Stimulated activated CD4-positive, alpha-beta T cell treated with anti-CD3 and anti-CD28 coated beads, Interleukin-15, amount 100 ng/mL, for 1 hour (primary cell): ENCODE results near the gene DNMT1.

ENCODE experiments used
- DNase-seq, 2 donors: peaks; one replicate each; pipeline ENCODE4 v3.0.0-alpha.2; 2020; ENCODE audit warnings: low read depth in 1 of 2, low spot score in 1 of 2

DNMT1 gene

GRCh38 chr19:10115392-10116084 lies 79.2 kb downstream of the DNMT1 start:
- DNase-seq, result no peak

DNA sequence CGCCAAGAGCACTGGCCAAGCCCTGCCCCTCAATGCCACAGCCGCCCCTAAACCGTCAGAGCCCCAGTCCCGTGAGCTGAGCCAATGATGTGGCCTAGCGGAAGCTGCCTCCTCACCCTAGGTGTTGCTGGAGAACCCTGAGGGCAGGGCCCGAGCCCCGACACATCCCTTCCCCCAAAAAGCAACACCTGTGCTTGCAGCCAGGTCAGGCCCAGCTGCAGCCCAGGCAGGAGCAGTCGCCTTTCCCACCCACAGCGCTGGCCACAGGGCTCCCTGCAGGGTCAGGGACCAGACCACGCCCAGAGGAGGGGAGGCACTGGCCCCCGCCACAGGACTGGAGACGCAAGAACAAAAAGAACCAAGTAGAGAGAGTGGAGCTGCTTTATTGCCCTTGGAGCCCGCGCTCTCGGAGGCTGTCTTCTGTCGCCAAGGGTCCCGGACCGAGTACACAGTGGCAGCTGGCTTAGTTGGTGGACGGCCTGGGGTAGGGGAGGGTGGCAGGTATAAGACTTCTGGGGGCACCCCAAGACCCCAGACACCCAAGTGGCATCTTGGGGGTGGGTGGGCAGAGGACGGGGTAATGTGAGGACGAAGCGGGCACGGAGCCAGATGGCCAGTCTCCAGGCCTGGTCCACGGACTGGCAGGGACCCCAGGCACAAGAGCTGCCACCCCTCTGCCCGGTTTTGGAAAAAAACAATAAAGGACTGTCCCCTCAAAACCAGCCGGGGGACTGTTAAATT lies 79.9 kb downstream of the DNMT1 start:
- DNase-seq, result no peak

DNA sequence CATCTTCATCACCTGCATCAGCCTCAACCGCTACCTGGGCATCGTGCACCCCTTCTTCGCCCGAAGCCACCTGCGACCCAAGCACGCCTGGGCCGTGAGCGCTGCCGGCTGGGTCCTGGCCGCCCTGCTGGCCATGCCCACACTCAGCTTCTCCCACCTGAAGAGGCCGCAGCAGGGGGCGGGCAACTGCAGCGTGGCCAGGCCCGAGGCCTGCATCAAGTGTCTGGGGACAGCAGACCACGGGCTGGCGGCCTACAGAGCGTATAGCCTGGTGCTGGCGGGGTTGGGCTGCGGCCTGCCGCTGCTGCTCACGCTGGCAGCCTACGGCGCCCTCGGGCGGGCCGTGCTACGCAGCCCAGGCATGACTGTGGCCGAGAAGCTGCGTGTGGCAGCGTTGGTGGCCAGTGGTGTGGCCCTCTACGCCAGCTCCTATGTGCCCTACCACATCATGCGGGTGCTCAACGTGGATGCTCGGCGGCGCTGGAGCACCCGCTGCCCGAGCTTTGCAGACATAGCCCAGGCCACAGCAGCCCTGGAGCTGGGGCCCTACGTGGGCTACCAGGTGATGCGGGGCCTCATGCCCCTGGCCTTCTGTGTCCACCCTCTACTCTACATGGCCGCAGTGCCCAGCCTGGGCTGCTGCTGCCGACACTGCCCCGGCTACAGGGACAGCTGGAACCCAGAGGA lies 80.6 kb downstream of the DNMT1 start:
- DNase-seq, result no peak

GRCh38 chr19:10113592-10113963 lies 81.2 kb downstream of the DNMT1 start:
- no peak for DNase-seq

- peak in 1 of 2 donors; percentile 65 for DNase-seq
Measured at GRCh38 chr19:10112895-10113591, 81.7 kb downstream of the DNMT1 start.

DNA sequence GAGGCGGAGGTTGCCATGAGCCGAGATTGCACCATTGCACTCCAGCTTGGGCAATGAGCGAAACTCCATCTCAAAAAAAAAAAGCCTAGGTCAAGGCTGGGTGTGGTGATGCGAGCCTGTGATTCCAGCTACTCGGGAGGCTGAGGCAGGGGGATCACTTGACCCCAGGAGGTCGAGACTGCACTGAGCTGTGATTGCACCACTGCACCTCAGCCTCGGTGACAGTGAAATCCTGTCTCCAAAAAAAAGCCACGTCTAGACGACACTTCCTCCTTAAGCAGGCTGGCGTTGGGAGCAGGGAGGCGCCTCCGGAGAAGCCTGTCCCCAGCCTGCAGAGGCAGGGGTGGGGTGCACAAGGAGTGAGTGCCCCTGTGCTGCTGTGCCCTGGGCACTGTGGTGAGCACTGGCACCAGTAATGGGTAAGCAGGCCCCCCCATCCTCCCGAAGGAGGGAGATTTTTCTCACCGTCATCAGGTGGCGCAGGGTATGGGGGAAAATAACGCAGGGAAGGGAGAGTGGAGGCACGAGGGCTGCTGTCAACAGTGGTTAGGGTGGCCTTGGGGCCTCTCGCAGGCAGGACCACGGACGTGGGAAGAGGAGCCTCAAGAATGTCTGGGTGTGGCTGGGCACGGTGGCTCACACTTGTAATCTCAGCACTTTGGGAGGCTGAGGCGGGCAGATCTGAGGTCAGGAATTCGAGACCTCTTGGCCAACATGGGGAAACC lies 82.6 kb downstream of the DNMT1 start:
- DNase-seq, result peak in 1 of 2 donors; percentile 27

DNA sequence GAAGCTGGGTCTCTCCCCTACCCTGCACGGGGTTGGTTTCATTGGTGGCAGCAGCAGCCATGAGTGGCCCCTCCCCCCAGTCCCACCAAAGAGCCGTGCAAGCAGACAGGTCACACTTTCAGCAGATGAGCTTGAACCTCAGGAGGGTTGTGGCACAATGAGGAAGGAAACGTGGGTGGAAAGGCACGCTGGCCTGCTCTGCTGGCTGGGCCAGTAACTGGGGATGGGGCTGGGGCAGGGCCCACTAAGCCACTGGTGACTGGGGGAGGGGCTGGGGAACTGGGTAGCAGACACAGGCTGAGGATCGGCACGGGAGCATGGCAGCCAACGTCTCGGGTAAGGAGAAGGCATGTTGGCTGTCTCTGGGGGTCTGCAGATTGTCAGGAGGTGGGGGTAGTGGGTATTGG lies 83.3 kb downstream of the DNMT1 start, which contains the start of gene P2RY11:
Gene P2RY11, plus strand, starts transcription at position 289 of the 407 bp plus-strand sequence. Its CDS starts 29 bp downstream, at position 318.
- DNase-seq, result no peak

DNA sequence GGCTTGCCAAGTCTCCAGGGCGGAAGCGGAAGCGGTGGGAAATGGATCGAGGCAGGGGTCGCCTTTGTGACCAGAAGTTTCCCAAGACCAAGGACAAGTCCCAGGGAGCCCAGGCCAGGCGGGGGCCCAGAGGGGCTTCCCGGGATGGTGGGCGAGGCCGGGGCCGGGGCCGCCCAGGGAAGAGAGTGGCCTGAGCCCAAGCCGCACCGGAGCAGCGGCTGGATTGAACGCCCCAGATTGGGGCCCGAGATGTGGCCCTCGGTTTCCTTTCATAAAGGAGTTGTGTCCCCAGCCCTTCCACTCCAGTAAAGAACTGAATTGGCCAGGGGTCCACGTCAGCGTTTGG lies 83.8 kb downstream of the DNMT1 start:
- DNase-seq, result no peak

DNA sequence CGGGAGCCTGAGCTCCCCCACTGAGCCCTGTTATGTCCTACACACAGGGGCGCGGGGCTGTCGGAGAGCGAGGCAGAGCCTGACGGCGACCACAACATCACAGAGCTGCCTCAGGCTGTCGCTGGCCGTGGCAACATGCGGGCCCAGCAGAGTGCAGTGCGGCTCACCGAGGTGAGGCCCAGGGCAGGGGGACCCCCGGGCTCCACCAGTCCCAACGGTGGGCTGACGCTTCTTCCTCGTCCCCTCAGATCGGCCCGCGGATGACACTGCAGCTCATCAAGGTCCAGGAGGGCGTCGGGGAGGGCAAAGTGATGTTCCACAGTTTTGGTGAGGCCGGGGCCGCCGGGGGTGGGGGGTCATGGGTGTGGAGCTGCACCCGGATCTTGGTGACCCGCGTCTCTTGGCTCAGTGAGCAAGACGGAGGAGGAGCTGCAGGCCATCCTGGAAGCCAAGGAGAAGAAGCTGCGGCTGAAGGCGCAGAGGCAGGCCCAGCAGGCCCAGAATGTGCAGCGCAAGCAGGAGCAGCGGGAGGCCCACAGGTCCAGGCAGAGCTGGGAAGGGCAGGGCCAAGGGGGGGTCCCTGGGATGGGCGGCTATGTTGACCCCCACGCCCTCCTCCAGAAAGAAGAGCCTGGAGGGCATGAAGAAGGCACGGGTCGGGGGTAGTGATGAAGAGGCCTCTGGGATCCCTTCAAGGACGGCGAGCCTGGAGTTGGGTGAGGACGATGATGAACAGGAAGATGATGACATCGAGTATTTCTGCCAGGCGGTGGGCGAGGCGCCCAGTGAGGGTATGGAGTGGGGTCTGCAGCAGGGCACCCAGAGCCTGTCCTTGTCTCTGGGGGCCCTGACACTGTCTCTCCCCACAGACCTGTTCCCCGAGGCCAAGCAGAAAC lies 84.4 kb downstream of the DNMT1 start:
- no peak for DNase-seq

- DNase-seq, result no peak
Measured at GRCh38 chr19:10109528-10109927, 85.2 kb downstream of the DNMT1 start.

DNA sequence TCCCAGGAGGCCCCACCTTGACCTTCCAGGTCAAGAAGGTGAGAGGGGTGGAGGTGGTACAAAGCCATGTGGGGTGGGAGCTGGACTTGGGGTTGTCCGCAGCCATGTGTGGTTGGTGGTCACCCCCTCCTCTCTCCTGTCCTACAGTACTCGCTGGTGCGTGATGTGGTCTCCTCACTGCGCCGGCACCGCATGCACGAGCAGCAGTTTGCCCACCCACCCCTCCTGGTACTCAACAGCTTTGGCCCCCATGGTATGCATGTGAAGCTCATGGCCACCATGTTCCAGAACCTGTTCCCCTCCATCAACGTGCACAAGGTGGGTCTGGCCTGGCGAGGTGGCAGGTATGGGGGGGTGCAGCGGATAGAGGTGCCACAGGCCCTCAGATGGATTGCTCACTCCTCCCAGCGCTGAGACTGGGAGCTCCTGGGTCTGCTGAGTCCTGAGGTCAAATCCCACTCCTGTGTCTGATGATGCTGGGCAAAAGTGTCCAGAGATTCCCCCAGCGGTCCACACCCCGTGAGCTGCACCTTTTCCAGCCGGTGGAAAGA lies 86.9 kb downstream of the DNMT1 start:
- DNase-seq, result no peak

DNA sequence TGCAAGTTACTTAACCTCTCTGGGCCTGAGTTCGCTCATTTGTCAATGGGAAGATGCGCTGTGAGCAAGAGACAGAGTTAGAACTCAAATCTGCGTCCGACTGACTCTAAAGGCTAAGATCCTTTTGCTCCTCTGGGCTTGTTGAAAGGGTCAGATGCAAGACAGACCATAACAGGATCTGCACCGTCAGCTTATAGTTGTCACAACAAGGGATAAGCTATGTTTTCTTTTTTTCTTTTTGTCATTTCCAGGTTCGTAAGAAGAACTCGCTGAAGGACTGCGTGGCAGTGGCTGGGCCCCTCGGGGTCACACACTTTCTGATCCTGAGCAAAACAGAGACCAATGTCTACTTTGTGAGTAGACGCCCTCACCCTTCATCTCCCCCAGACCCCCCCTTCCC lies 87.5 kb downstream of the DNMT1 start:
- no peak for DNase-seq

- peak; percentile 91 to 94 for DNase-seq
Measured at GRCh38 chr19:10106100-10106936, 88.4 kb downstream of the DNMT1 start, which contains the start of gene PPAN. PPAN (plus strand) TSS chr19:10106362; CDS start chr19:10106395, 33 bp downstream.

DNA sequence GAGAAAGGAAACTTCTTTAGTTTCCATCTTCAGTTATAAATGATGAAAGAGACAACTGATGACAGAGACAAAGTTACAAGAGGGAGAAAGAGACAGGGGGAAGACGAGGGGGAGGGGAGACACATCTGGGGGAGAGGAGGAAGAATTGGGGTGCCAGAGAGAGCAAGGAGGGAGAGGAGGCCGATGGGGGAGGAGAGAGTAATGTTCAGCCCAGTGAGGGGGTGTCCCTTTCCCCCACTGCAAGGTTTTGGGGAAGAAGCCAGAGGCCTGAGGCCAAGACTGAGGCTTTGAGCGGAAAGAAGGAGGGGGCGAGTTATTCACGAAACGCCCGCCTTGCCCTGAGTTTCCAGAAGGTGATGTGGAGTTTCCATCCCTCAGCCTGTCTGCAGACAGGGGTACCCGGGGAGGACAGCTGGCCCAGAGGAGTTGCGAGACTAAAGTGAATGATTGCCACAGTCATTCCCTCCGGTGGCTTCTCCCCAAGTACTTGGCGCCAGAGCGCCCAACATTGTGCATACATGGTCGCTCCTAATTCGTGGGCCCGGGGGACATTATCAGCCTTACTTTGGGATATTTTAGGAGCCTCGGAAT lies 89.1 kb downstream of the DNMT1 start:
- DNase-seq, result peak; percentile 54 to 58

DNA sequence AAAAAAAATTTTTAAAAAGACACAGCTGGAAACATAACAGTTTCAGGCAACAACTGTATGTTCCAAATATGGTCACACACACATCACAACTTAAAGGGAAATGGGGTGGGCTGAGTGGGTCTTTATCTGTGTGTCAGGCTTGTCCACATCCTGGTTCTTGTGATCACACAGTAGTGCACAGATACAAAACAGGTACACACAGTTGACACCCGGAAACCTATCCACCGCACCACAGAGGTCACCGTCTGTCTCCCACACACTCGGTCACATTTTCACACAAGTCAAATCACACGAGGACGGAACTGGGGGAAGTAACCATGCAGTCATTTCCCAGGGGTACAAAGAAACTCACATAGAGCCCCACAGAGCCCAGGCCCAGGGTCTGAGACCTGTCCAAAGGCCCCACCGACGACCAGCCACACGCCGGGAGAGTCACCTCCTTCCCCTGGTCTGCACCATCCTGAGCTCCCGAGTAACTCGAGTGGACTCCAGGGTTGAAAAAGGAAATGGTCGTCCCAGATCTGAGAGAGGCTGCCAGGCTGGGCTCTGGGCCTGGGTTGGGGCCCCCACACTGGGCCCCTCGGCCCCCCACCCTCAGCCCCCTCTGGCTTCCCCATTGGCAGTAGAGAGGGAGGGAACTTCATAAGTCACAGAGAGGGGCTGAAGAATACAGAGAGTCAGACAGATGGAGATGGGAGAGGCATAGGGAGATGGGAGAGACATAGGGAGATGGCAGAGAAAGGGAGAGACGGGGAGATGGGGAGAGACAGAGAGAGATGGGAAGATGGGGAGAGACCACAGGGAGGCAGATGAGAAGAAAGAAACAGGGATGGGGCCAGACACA lies 89.9 kb downstream of the DNMT1 start:
- DNase-seq, result peak in 1 of 2 donors; percentile 60

- DNase-seq, result no peak
Measured at GRCh38 chr19:10104130-10104513, 90.6 kb downstream of the DNMT1 start.

GRCh38 chr19:10102787-10103236 lies 91.9 kb downstream of the DNMT1 start:
- DNase-seq, result no peak
